T-cell (primary cell): Measurements from ENCODE around the gene PARD3B. TPM values are rescaled to one million over a fixed set of nuclear protein-coding genes. Genes with fewer than 3 reads are reported as not detected.

ENCODE experiments used
- ATAC-seq, 4 experiments: fragments of 200-7000 bp in 3 of 4; fragments of 150-1000 bp in 1 of 4; cut with Tn5 transposase; replicated peaks in 1 of 4; 1 replicate in 3 of 4; 2 replicates in 1 of 4; pipeline ENCODE4 v1.10.0; 2021; ENCODE audit warnings: moderate library complexity in 3 of 4, mild to moderate bottlenecking in 2 of 4, moderate number of reproducible peaks in 1 of 4
- CTCF ChIA-PET, 2 donors: fragments of 300-600 bp; sonication (Branson Sonifier 250); formaldehyde crosslinking; loops; one replicate each; lab custom pipeline; 2022; ENCODE audit warnings: antibody characterized with exemption in 2 of 2; lab: Charles Lee
- POLR2A ChIA-PET, 2 donors: fragments of 300-600 bp; sonication (Branson Sonifier 250); formaldehyde crosslinking; loops; one replicate each; lab custom pipeline; 2022; ENCODE audit warnings: antibody characterized with exemption in 2 of 2; lab: Charles Lee
- DNase-seq, 35 experiments: peaks; one replicate each; pipeline versions ENCODE4 v3.0.0 to v3.0.0-alpha.2; 2013 to 2023
- H3K27ac ChIP-seq: one replicate; pipeline ENCODE4 v1.5.1; 2013; ENCODE audit warnings: low read length
- H3K27me3 ChIP-seq, 2 experiments: replicated peaks in 1 of 2; 1 replicate in 1 of 2; 2 replicates in 1 of 2; pipeline versions ENCODE4 v1.6.1 to v1.7.0; 2013; ENCODE audit warnings: low read length in 1 of 2, mixed read lengths in 1 of 2; ENCODE audit not compliant: control insufficient read depth in 2 of 2, insufficient read depth in 2 of 2; ENCODE audit errors: extremely low read depth in 1 of 2
- H3K36me3 ChIP-seq, 2 donors: 1 replicate in 1 of 2; 2 replicates in 1 of 2; pipeline versions ENCODE4 v1.6.1 to v1.7.0; 2013; ENCODE audit warnings: low read length in 1 of 2; ENCODE audit not compliant: control insufficient read depth in 2 of 2, insufficient read depth in 1 of 2; ENCODE audit errors: extremely low read depth in 1 of 2
- H3K4me1 ChIP-seq, 2 experiments: 1 replicate in 1 of 2; 2 replicates in 1 of 2; pipeline versions ENCODE4 v1.6.1 to v1.7.0; 2013; ENCODE audit warnings: low read length in 2 of 2, mixed read lengths in 1 of 2; ENCODE audit not compliant: insufficient read depth in 2 of 2, control insufficient read depth in 1 of 2; ENCODE audit errors: extremely low read depth in 1 of 2
- H3K4me3 ChIP-seq, 2 donors: 1 replicate in 1 of 2; 2 replicates in 1 of 2; pipeline versions ENCODE4 v1.5.1 to v1.7.0; 2013; ENCODE audit warnings: mild to moderate bottlenecking in 2 of 2, low read length in 1 of 2, moderate library complexity in 1 of 2; ENCODE audit not compliant: control insufficient read depth in 1 of 2; ENCODE audit errors: extremely low read depth in 1 of 2
- H3K9me3 ChIP-seq: 2 replicates; pipeline ENCODE4 v1.7.0; 2013
- H3K27ac Mint-ChIP-seq, 2 donors: one replicate each; pipeline ENCODE4 v1.8.0; 2020 to 2021; ENCODE audit warnings: mild to moderate bottlenecking in 2 of 2, mixed read lengths in 2 of 2
- H3K27me3 Mint-ChIP-seq, 2 donors: one replicate each; pipeline ENCODE4 v1.8.0; 2021 to 2022; ENCODE audit warnings: mixed read lengths in 2 of 2
- H3K36me3 Mint-ChIP-seq: one replicate; pipeline ENCODE4 v1.8.0; 2021; ENCODE audit warnings: mixed read lengths
- H3K4me1 Mint-ChIP-seq, 3 donors: one replicate each; pipeline ENCODE4 v1.8.0; 2020 to 2022; ENCODE audit warnings: mixed read lengths in 3 of 3, mild to moderate bottlenecking in 1 of 3
- H3K4me3 Mint-ChIP-seq, 3 donors: one replicate each; pipeline ENCODE4 v1.8.0; 2020 to 2022; ENCODE audit warnings: mild to moderate bottlenecking in 3 of 3, mixed read lengths in 3 of 3, moderate library complexity in 3 of 3
- H3K9me3 Mint-ChIP-seq, 3 donors: one replicate each; pipeline ENCODE4 v1.8.0; 2020 to 2022; ENCODE audit warnings: mixed read lengths in 3 of 3
- WGBS: methylation state at CpG from one replicate; pipeline ENCODE4 v1.1.5; 2013; ENCODE audit warnings: missing lambda C conversion rate; ENCODE audit not compliant: insufficient coverage; 5-methylcytosine and 5-hydroxymethylcytosine counted together
- total RNA-seq, 35 experiments: library from RNA in 6 of 35; stranded (reverse) in 6 of 35; fragments of 120-200 nt in 1 of 35; gene quantifications; one replicate each; pipeline versions ENCODE4 v1.2.1 to v1.2.4 and lab custom pipeline; 2013 to 2026

Gene PARD3B
- total RNA-seq, 5 donors from 2014 or later (not counting 1 experiment from before 2014, with no cell fraction given): 0.75 to 2.0 (median 1.6) TPM

GRCh38 chr2:204846471-204846870 is 301.2 kb downstream of the PARD3B start:
- POLR2A ChIA-PET: interaction anchor here in 1 of 2 donors (0.6 kb wide), 1 partner anchor 408 kb away, joined by 5 read pairs; no protein-coding TSS in a partner anchor
- DNase-seq (no peak), ATAC-seq (no peak)
- no peaks in the 10 kb centered on the region for H3K4me1 ChIP-seq
- Mint-ChIP-seq H3K27me3 (no peaks in the 10 kb centered on the region), H3K9me3 (no peaks in the 10 kb centered on the region), H3K4me3 (no peak overlapping the region), H3K36me3 (no peaks in the 10 kb centered on the region), H3K4me1 (peaks cover 0 to 15% (median 9%) of the 10 kb centered on the region in 3 donors), H3K27ac (no peak overlapping the region)
- H3K27me3 ChIP-seq: no peaks in the 10 kb centered on the region
- no peak overlapping the region for H3K4me3 ChIP-seq
- WGBS: no CpG with 5 or more reads among the region's 4 CpGs
- no peaks in the 10 kb centered on the region for H3K36me3 ChIP-seq
- H3K27ac ChIP-seq: no peak overlapping the region
- CTCF ChIA-PET: no interaction called here
- H3K9me3 ChIP-seq: no peaks in the 10 kb centered on the region

- CTCF ChIA-PET: interaction anchor here in 1 of 2 donors (0.5 kb wide), 1 partner anchor 52 kb away, joined by 6 read pairs; no protein-coding TSS in a partner anchor
- DNase-seq (no peak), ATAC-seq (no peak)
- Histone ChIP-seq H3K4me1 (no peaks in the 10 kb centered on the region), H3K9me3 (no peaks in the 10 kb centered on the region), H3K27me3 (no peaks in the 10 kb centered on the region), H3K4me3 (no peak overlapping the region), H3K27ac (no peak overlapping the region), H3K36me3 (no peaks in the 10 kb centered on the region)
- H3K27me3 Mint-ChIP-seq: peaks cover 1 to 5% of the 10 kb centered on the region in 2 donors
- no CpG with 5 or more reads among the region's 3 CpGs for WGBS
- no peaks in the 10 kb centered on the region for H3K36me3 Mint-ChIP-seq
- H3K4me3 Mint-ChIP-seq: no peak overlapping the region
- POLR2A ChIA-PET: no interaction called here
- no peak overlapping the region for H3K27ac Mint-ChIP-seq
- H3K4me1 Mint-ChIP-seq: no peaks in the 10 kb centered on the region
- H3K9me3 Mint-ChIP-seq: no peaks in the 10 kb centered on the region
Observed at GRCh38 chr2:204849892-204850291, 304.6 kb downstream of the PARD3B start.

DNA sequence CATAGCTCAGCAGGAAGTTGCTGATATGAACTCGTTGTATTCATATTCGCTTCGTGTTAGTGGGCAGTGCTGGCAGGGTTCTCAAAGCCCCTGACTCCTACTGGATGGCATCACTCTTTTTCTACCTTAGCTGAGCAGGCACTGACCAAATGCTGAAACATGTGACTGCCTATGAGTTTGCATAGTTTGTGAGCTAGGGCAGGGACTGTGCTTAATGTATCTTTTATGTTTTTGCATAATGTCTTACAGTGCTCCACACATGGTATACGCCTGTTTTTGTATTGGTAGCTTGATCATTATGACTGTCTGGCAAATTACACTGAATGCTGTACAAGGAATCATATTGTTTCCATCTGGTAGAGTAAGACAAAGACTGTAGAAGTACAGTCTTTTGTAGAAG is 305.3 kb downstream of the PARD3B start:
- POLR2A ChIA-PET: no interaction called here

DNA sequence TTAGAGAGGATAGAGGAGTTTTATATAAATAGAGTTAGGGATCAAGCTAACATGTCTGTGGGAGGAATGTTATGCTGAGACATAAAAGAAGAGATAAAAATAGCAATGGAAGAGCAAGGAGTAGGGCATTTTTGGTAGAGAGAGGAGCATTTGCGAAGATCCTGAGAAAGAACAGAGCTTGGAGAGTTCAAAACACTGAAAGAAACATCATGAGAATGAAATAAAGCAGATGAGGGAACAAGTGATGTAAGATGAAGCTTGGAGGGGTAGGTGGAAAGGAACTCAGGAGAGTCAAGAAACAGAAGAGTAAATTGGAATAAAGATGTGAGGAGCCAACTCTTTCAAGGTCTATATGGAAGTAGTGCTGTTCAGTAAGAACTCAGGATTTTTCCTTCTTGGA is 308.6 kb downstream of the PARD3B start:
- Histone ChIP-seq H3K4me1 (no peaks in the 10 kb centered on the region), H3K36me3 (no peaks in the 10 kb centered on the region), H3K4me3 (no peak overlapping the region), H3K9me3 (no peaks in the 10 kb centered on the region), H3K27me3 (no peaks in the 10 kb centered on the region), H3K27ac (no peak overlapping the region)
- Mint-ChIP-seq H3K9me3 (no peaks in the 10 kb centered on the region), H3K4me1 (no peaks in the 10 kb centered on the region), H3K36me3 (no peaks in the 10 kb centered on the region), H3K27me3 (peaks cover 1 to 14% of the 10 kb centered on the region in 2 donors), H3K27ac (no peak overlapping the region), H3K4me3 (no peak overlapping the region)
- no peak for DNase-seq
- 83% methylated on average over 1 of the region's 1 CpG for WGBS
- ChIA-PET CTCF (no interaction called here), POLR2A (no interaction called here)
- no peak for ATAC-seq

More for the DNA sequence above, 305.3 kb downstream of the PARD3B start:
- CTCF ChIA-PET: no interaction called here
- Histone ChIP-seq H3K9me3 (no peaks in the 10 kb centered on the region), H3K27me3 (no peaks in the 10 kb centered on the region), H3K4me1 (no peaks in the 10 kb centered on the region), H3K4me3 (no peak overlapping the region), H3K27ac (no peak overlapping the region), H3K36me3 (no peaks in the 10 kb centered on the region)
- H3K36me3 Mint-ChIP-seq: no peaks in the 10 kb centered on the region
- H3K4me3 Mint-ChIP-seq: no peak overlapping the region
- 77% methylated on average over 3 of the region's 4 CpGs for WGBS
- H3K9me3 Mint-ChIP-seq: no peaks in the 10 kb centered on the region
- H3K27ac Mint-ChIP-seq: no peak overlapping the region
- H3K27me3 Mint-ChIP-seq: peaks cover 1 to 6% of the 10 kb centered on the region in 2 donors
- no peaks in the 10 kb centered on the region for H3K4me1 Mint-ChIP-seq
- ATAC-seq (no peak), DNase-seq (no peak)

DNA sequence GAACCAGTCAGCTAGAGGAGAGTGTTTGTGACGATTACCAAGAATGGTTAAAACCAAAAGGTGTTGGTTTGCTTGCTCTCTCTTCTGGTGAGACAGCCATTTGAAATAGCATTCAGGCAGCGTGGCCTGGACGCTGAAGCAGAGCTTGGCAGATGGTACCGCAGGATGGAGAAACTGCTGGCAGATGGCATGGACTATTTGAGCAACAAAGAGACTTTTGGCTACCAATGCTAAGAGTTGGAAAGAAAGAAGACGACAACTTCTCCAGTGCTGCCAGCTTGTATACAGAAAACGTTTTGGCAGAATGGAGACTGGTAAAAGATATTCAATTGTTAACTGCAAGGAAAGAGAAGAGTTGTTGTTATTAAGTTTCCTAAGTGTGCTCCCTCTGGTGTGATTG is 315.0 kb downstream of the PARD3B start:
- no peaks in the 10 kb centered on the region for H3K4me1 Mint-ChIP-seq
- H3K4me3 ChIP-seq: no peak overlapping the region
- peaks cover 0 to 9% of the 10 kb centered on the region in 2 donors for H3K27me3 Mint-ChIP-seq
- no peaks in the 10 kb centered on the region for H3K4me1 ChIP-seq
- H3K27ac Mint-ChIP-seq: no peak overlapping the region
- 86% methylated on average over 4 of the region's 6 CpGs for WGBS
- ChIA-PET POLR2A (interaction anchor here in 1 of 2 donors (0.6 kb wide), 1 partner anchor 163 kb away, joined by 3 read pairs; no protein-coding TSS in a partner anchor), CTCF (interaction anchor here in 1 of 2 donors (0.7 kb wide), 1 partner anchor 497 kb away, joined by 3 read pairs; no protein-coding TSS in a partner anchor)
- H3K9me3 Mint-ChIP-seq: no peaks in the 10 kb centered on the region
- ATAC-seq (no peak), DNase-seq (no peak)
- H3K4me3 Mint-ChIP-seq: no peak overlapping the region
- no peaks in the 10 kb centered on the region for H3K36me3 ChIP-seq
- H3K36me3 Mint-ChIP-seq: peaks cover 4% of the 10 kb centered on the region
- H3K27ac ChIP-seq: no peak overlapping the region
- H3K9me3 ChIP-seq: no peaks in the 10 kb centered on the region
- H3K27me3 ChIP-seq: peaks cover 0 to 2% of the 10 kb centered on the region in 2 experiments

- DNase-seq (no peak), ATAC-seq (no peak)
- Mint-ChIP-seq H3K4me3 (no peak overlapping the region), H3K36me3 (peaks cover 4% of the 10 kb centered on the region), H3K4me1 (no peaks in the 10 kb centered on the region), H3K27me3 (no peaks in the 10 kb centered on the region), H3K9me3 (no peaks in the 10 kb centered on the region), H3K27ac (no peak overlapping the region)
- Histone ChIP-seq H3K27ac (no peak overlapping the region), H3K4me3 (no peak overlapping the region), H3K36me3 (no peaks in the 10 kb centered on the region), H3K9me3 (no peaks in the 10 kb centered on the region), H3K27me3 (peaks cover 0 to 2% of the 10 kb centered on the region in 2 experiments), H3K4me1 (no peaks in the 10 kb centered on the region)
- CTCF ChIA-PET: no interaction called here
- WGBS: 94% methylated on average over 6 of the region's 7 CpGs
- POLR2A ChIA-PET: no interaction called here
Observed at GRCh38 chr2:204862809-204863208, 317.5 kb downstream of the PARD3B start.
